ENCODE measurements around the gene MAP3K7CL.

MAP3K7CL gene

GRCh38 chr21:29185633-29186032 is 55.2 kb downstream of the MAP3K7CL start:
- TF ChIP-seq SIN3A (IDR thresholded peaks at IDR 0.05; ENCODE audit: borderline replicate concordance, insufficient read depth, low read length) (no peak), FOXP2 (optimal IDR thresholded peaks at IDR 0.05; ENCODE audit: borderline replicate concordance, extremely low read depth, extremely low read length, insufficient read depth) (no peak), TAF1 (IDR thresholded peaks at IDR 0.05; ENCODE audit: borderline replicate concordance, insufficient read depth, low read length) (no peak), REST (IDR thresholded peaks at IDR 0.05; ENCODE audit: insufficient read depth in 1 of 2, low read depth in 2 of 2, low read length in 2 of 2) (no peak), POLR2AphosphoS5 (IDR thresholded peaks at IDR 0.05; ENCODE audit: low read depth, low read length) (no peak)

GRCh38 chr21:29186246-29186645 is 55.8 kb downstream of the MAP3K7CL start:
- TF ChIP-seq REST (IDR thresholded peaks at IDR 0.05; ENCODE audit: insufficient read depth in 1 of 2, low read depth in 2 of 2, low read length in 2 of 2) (no peak), TAF1 (IDR thresholded peaks at IDR 0.05; ENCODE audit: borderline replicate concordance, insufficient read depth, low read length) (no peak), SIN3A (IDR thresholded peaks at IDR 0.05; ENCODE audit: borderline replicate concordance, insufficient read depth, low read length) (no peak), FOXP2 (optimal IDR thresholded peaks at IDR 0.05; ENCODE audit: borderline replicate concordance, extremely low read depth, extremely low read length, insufficient read depth) (no peak), POLR2AphosphoS5 (IDR thresholded peaks at IDR 0.05; ENCODE audit: low read depth, low read length) (no peak)

- TF ChIP-seq REST (IDR thresholded peaks at IDR 0.05; ENCODE audit: insufficient read depth in 1 of 2, low read depth in 2 of 2, low read length in 2 of 2) (no peak), POLR2AphosphoS5 (IDR thresholded peaks at IDR 0.05; ENCODE audit: low read depth, low read length) (no peak), SIN3A (IDR thresholded peaks at IDR 0.05; ENCODE audit: borderline replicate concordance, insufficient read depth, low read length) (no peak), FOXP2 (optimal IDR thresholded peaks at IDR 0.05; ENCODE audit: borderline replicate concordance, extremely low read depth, extremely low read length, insufficient read depth) (no peak), TAF1 (IDR thresholded peaks at IDR 0.05; ENCODE audit: borderline replicate concordance, insufficient read depth, low read length) (no peak)
Observed at GRCh38 chr21:29187944-29188343, 57.5 kb downstream of the MAP3K7CL start.

- TF ChIP-seq FOXP2 (optimal IDR thresholded peaks at IDR 0.05; ENCODE audit: borderline replicate concordance, extremely low read depth, extremely low read length, insufficient read depth), result no peak
- no peak for TF ChIP-seq SIN3A (IDR thresholded peaks at IDR 0.05; ENCODE audit: borderline replicate concordance, insufficient read depth, low read length)
- TF ChIP-seq REST (IDR thresholded peaks at IDR 0.05; ENCODE audit: insufficient read depth in 1 of 2, low read depth in 2 of 2, low read length in 2 of 2), result no peak
- TF ChIP-seq POLR2AphosphoS5 (IDR thresholded peaks at IDR 0.05; ENCODE audit: low read depth, low read length), result no peak
- no peak for TF ChIP-seq TAF1 (IDR thresholded peaks at IDR 0.05; ENCODE audit: borderline replicate concordance, insufficient read depth, low read length)
Observed at GRCh38 chr21:29189353-29189752, 58.9 kb downstream of the MAP3K7CL start.

- TF ChIP-seq SIN3A (IDR thresholded peaks at IDR 0.05; ENCODE audit: borderline replicate concordance, insufficient read depth, low read length), result no peak
- TF ChIP-seq TAF1 (IDR thresholded peaks at IDR 0.05; ENCODE audit: borderline replicate concordance, insufficient read depth, low read length), result no peak
- TF ChIP-seq POLR2AphosphoS5 (IDR thresholded peaks at IDR 0.05; ENCODE audit: low read depth, low read length), result no peak
- TF ChIP-seq FOXP2 (optimal IDR thresholded peaks at IDR 0.05; ENCODE audit: borderline replicate concordance, extremely low read depth, extremely low read length, insufficient read depth), result no peak
- TF ChIP-seq REST (IDR thresholded peaks at IDR 0.05; ENCODE audit: insufficient read depth in 1 of 2, low read depth in 2 of 2, low read length in 2 of 2), result no peak
Observed at GRCh38 chr21:29190923-29191331, 60.5 kb downstream of the MAP3K7CL start.
